GM03348 (cell line): ENCODE measurements around the gene ARPP21.
"Not testable (repeated sequence)": the region's sequence is repeated elsewhere in the genome, so short reads cannot be mapped to it uniquely, and the experiment has no call there.

Experiments
- DNase-seq: peaks from one replicate; pipeline ENCODE4 v3.0.0; 2012; ENCODE audit warnings: low spot score

Gene ARPP21

DNA sequence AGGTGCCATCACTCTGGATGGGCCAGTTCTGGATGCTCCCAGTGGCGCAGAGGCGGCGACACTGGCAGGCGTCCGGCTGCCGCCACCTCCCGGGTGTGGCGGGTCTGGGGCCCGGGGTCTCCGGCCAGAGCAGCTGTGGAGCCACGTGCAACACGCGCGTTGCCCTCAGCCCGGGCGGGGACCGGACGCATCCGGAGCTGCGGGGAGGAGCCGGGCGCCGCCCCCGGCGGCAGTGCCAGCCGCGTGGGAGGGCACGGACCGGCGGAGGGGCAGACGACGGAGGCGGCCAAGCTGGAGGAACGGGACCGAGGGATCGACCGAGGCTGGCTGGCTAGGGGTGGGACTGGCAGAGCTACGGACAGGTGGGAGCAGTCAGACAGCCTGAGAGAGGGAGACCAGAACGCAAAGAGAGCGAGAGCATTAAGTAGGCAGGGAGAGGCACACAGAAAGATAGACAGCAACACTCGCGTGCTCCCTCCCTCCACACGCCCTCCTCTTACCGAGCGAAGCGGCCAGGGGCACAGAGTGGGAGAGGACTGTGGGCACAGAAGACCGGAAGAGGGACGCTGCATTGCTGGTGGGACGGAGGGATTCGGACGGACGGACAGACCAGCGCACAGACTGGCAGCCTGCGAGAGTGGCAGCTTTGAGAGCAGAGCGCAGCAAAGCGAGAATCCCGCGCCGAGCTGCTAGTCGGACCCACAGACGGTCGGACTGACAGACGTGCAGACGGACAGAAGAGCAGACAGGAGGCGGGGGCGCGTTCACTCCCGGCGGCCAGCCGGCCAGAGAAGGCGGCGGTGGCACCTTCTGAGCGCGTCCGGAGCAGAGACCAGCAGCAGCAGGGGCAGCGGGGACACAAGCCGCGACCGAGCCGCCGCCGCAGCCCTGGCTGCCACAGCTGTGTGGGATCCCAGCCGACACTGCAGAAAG lies at the start of gene ARPP21:
Gene ARPP21, plus strand, starts transcription at position 272 of the 933 bp plus-strand sequence. CDS start 42,227 bp downstream, outside the sequence.
- peak; percentile 13 for DNase-seq

- no peak for DNase-seq
These were observed 46.6 kb upstream of the ARPP21 start for GRCh38 chr3:35592589-35593295.

DNA sequence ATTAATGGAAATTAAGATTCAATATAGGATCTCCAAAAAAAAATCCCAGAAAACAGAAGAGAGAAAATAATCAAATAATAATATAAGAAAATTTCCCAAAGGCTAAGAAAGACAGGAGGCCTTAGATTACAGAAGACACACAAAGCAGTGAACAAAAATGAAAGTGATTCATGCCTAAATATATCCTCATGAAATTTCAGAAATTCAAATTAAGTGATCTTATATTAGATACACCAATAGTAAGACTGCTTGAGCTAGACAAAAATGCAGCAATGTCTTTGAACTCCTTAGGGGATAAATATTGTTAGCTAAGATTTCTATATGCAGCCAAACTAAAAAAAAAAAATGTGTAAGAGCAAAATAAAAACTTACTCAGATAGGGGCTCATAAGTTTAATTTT lies 44.6 kb upstream of the ARPP21 start:
- no peak for DNase-seq

DNA sequence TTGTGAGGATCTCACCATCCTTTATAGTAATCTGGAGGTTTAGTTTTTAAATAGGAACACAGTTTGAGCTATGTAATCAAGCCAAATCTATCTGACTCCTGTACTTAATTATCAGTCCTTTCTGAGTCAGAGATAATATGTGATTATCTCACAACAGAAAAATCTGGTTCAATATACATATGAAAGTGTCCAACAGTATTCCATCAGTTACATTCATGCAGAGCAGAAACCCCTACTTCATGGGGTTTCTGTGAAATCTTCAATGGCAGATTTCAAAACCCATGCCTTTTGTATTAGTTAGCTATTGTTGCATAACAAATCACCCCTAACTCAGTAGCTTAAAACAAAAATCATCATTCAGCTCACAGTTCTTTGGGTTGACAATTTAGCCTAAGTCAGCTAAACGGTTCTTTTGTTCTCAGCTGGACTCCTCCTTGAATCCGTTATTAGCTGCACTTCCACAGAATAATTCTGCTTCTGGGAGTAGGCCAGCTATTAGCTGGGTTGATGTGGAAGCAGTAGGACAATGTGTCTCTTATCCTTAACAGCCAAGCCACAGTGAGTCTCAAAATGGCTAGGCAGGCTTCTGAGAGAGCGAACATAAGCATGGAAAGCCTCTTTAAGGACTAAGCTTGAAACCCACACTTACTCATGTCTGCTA lies 42.9 kb upstream of the ARPP21 start:
- DNase-seq = no peak

DNA sequence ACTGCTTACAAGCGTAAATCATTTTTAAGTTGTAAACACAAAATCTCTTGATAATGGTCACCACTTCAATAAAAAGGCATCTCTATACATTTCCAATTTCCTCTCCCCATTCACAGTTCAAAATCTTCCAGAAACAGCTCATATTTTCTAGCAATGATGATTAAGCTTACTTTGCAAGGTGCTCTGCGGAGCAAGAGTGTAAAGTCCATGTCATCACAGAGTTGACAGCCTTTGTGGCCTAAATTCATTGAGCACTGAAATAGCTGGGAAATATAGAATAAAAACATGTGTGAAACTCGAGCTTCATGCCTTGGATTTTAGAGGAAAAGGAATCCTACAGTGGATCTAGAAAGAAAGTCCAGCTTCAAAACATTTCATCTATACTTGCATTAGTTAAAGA lies 41.8 kb upstream of the ARPP21 start:
- no peak for DNase-seq

DNA sequence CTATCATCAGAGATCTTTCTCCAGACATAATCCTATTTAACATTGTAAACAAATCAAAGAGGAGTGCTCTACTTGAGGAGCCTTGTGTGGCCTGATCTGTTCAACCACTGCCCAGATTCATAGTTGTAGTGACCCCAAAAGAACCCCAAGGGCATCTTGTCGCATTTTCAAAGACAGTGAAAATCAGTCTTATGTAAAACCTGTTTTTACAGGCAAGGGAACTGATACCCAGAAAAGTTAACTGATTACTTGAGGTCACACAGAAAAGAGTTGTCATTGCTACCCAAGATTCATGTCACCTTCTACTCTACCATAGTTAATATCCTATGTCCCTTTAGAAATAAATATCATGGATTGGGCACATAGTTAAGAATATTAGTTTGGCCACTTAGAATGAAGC lies 40.5 kb upstream of the ARPP21 start:
- no peak for DNase-seq

- DNase-seq = no peak
These were observed 37.4 kb upstream of the ARPP21 start for GRCh38 chr3:35601959-35602358.

DNA sequence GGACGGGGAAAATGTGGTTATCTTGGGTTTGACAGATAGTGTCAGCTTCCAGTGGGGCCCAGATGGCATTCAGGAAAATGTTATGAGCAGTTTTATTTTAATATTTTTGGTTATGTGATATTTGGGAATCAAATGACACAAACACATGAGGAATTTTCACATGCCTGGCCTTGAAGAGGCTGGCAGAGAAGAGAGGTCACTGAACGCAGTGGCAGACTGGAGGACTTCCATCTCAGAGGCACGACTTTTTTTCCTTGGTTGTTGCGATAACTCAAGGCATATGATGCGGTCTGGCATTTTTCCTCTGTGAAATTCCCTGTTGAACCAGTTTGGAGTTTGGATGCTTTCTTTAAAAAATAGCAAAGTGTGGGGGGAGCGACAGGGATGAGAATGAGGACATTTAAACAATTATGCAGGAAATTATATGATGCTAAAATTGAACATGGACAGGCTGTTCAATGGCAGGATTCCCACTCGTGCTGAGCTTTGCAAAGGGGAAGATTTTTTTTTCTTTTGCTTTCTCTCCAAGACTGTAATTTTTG lies 36.9 kb upstream of the ARPP21 start:
- DNase-seq = no peak

- DNase-seq = no peak
These were observed 23.0 kb upstream of the ARPP21 start for GRCh38 chr3:35616346-35616745.

DNA sequence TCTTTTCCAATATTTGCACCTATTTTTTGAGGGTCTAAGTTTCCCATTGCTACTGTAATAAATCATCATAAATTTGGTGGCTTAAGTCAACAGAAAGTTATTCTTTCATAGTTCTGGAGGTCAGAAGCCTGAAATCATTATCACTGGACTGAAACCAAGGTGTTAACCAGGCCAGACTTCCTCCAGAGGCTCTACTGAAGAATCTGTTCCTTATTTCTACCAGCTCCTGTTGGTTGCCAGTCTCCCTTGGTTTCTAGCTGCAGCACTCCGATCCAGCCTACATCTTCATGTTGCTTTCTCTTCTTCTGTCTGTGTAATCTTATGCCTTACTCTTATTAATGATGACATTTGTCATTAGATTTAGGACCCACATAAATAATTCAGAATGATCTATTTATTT lies 22.0 kb upstream of the ARPP21 start:
- no peak for DNase-seq

GRCh38 chr3:35620238-35620637 lies 19.1 kb upstream of the ARPP21 start:
- not testable (repeated sequence) for DNase-seq

DNA sequence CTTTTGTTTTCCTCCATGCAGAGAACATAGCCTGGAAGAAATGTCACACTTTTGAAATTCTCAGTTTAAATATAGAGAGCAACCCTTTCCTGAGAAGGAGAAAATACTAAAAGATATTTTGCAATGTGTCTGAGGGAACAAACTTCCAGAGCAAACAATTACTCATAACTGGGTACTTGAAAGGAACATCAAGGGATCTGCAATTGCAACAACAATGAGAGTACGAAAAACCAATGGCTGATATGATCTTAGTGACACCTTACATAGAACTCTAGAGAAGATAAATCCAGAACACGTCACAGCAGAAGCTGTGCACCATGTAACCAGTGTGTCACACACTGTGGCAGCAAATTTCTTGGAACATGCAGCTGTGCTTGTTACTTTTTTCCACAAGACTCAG lies 14.6 kb upstream of the ARPP21 start:
- DNase-seq = no peak

DNA sequence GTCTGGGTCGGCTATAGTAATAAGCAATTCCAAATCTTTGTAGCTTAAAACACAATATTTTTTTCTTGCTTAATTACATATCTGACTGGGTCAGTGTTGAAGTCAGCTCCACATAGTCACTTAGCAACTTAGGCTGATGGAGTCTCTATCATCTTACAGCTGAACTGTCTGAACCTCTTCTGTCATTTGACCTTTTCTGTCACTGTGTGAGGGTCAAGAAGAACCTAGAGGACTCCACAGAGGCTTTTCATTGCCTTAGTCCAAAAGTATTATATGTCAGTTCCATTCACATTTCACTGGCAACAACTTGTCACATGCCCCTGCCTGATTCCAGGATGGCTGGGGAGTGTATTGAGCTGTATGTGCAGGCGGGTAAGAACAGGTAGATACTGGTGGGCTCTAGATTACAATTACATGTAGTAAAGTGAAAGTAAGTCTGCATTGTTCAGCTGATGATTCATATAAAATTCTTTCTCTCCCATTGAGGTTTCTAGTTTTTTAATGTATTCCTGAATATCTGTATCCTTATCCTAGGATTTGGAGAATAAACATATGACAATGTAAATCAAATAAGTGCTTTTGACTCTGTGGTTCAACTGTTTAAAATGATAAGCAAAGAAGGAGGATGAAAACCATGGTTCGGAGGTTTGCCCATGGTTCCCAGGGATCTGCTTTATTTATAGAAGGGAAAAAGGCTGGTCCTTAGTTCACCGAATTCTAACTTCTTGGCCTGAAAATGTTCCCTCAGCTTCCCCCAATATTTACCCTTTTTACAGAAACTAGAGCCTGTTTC lies 5.8 kb upstream of the ARPP21 start:
- no peak for DNase-seq

- DNase-seq = no peak
These were observed 3.9 kb upstream of the ARPP21 start for GRCh38 chr3:35635407-35635806.

DNA sequence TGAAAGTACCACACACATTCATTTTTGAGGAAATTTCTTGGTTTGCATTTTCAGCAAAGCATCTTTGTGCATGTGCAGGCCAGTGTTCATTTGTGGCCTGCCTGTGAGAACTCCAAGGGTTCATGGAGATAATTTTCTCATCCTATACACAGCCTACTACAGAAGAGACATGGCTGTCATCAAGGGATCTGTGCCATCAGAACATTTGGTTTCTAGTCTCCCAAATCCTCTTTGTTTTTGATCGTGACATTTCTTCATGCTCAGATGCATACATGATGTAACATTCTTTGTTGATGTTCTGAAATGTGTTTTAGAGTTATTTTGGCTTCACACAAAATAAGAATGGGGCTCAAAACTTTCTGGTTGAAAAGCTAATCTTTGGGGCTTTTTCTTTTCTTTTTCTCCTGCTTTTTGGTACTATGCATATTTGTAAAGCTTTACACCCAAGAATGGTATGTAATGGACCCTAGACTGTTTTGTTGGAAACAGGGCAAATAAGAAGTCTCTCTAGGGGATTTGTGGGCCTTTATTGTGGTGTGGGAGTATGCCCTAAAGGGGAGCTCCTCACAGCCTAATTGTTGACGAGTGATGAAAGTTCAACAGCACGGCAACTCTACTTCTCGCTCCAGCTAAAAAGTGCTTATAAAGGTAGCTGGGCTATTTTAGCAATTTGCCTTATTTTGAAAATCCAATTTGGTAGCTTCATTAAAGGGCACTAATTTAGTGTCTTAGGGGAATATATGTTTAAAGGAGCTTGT lies 3.2 kb upstream of the ARPP21 start:
- DNase-seq = no peak

DNA sequence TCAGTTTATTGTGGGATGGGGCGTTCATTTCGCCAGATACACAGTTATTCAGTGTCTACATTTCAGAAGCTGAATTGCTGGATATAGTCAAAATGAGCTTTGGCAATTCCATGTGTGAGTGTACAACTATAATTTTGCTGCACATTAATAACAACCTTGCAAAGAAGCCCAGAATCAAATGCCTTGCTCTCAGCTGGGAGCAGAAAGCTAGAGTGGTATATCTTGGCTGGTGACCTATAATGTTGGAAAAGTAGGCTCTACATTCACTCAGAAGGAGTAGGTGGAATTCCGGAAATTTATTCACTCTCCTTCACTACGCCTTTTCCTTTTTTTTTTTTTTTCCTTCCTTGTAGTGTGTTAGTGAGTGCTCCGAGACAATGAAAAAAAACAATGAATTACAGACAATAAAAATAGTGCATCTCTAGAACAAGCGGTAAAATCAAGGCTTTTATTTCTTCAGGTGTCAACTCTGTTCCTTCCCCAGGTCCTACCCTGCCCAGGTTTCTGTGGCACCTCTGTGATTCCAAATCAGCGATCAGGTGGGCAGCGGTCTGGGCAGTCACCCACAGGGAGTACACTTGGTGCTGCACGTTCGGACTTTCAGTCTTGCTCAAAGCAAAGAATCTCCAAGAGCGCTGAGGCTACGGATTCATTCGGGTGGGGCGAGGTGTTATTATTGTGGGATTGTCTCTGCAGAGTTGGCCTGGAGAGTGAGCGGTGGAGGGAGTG lies 910 bp upstream of the ARPP21 start:
- DNase-seq = no peak

- DNase-seq = peak; percentile 2
These were observed 408 bp upstream of the ARPP21 start for GRCh38 chr3:35638980-35639253.

GRCh38 chr3:35640190-35641165 lies 1.2 kb downstream of the ARPP21 start:
- DNase-seq = no peak

GRCh38 chr3:35641331-35641730 lies 2.0 kb downstream of the ARPP21 start:
- no peak for DNase-seq
